NCI-H2171 treated with DMSO at 0.1 percent for 48 hours (cell line): ENCODE measurements around the gene HTR3C.
"Not testable (repeated sequence)": the region's sequence is repeated elsewhere in the genome, so short reads cannot be mapped to it uniquely, and the experiment has no call there.

ENCODE experiments used
- DNase-seq: peaks from one replicate; lab custom pipeline; 2025; lab: John Stamatoyannopoulos, UW

HTR3C gene

GRCh38 chr3:184030536-184030935 lies 22.3 kb upstream of the HTR3C start:
- no peak for DNase-seq

GRCh38 chr3:184031187-184031792 lies 21.6 kb upstream of the HTR3C start, which contains the start of gene HTR3D:
TSS of gene HTR3D (plus strand) at chr3:184031742. CDS start at chr3:184031742, 0 bp downstream.
- DNase-seq = no peak

DNA sequence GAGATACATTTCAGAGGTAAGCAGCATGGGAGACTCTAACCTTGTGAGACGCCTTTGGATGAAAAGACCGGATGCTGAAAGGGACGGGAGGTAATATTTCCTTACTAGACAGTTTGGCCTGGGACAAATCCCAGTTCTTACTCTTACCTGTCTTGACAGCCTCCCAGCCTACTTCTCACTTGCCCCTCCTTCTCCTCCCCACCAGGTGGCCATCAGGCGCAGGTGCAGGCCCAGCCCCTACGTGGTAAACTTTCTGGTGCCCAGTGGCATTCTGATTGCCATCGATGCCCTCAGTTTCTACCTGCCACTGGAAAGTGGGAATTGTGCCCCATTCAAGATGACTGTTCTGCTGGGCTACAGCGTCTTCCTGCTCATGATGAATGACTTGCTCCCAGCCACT lies 15.0 kb upstream of the HTR3C start:
- DNase-seq = no peak

GRCh38 chr3:184038307-184038706 lies 14.5 kb upstream of the HTR3C start:
- DNase-seq = not testable (repeated sequence)

DNA sequence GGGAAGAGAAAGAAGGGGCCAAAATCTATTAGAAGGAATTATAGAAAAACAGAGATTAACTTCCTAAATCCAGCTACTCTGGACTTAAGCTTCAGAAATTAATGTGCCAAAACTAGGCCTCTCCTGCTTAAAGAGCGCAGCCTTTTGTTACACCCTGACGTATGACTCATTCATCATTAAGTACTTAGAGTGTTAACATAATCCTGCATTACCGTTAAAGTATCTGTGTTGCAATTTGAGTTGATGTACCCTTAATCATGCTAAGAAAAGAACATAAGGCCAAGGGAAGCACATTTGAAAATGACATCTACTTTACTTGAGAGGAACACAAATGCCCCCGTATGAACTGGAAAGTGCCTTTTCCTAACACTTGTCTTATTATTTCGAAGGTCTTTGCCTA lies 13.4 kb upstream of the HTR3C start:
- peak; percentile 35 for DNase-seq

GRCh38 chr3:184040010-184040409 lies 12.8 kb upstream of the HTR3C start:
- DNase-seq = peak; percentile 82

- peak; percentile 22 for DNase-seq
These were observed 10.2 kb upstream of the HTR3C start for GRCh38 chr3:184042617-184043016.

GRCh38 chr3:184045995-184046394 lies 6.9 kb upstream of the HTR3C start:
- no peak for DNase-seq

DNA sequence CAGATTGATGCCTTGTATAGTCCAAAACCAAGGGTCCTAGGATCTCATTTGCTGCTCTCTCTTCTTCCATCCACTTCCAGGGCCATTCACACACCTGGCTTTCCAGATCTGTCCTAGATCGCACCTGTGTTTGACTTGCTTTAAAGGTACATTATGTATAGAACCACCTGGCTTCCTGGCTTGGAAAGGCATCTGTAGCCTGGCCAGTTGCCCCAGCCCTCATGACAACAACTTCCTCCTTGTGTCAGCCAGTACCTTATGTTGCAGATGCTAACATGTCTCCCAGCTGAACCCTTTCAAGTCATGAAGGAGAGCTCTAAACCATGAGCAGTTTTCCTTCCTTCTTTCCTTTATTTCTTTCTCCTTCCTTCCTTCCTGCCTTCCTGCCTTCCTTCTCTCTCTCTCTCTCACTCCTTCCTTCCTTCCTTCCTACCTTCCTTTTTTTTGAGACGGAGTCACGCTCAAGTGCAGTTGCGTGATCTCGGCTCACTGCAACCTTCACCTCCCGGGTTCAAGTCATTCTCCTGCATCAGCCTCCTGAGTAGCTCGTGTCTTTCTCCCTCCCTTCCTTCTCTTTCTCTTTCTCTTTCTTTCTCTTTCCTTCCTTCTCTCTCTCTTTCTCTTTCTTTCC lies 2.5 kb upstream of the HTR3C start:
- peak; percentile 27 for DNase-seq

DNA sequence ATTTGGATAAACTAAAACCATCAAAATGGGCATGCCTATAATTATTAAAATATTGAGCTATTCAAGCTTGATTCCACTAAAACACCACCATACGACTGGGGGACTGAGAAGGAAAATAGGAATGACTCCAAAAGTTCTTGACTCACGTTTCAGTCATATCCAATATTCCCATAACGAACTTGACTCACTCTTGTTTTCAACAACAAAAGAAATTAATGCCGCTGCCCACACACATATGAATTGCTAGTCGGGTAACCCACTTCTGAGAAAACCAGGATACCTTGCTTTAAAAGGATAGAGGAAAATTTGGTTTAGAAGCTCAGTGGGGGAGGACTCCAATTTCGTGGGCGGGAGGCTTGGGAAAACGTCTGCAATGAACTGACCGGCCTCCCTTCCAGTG lies 5.2 kb downstream of the HTR3C start:
- DNase-seq = no peak

DNA sequence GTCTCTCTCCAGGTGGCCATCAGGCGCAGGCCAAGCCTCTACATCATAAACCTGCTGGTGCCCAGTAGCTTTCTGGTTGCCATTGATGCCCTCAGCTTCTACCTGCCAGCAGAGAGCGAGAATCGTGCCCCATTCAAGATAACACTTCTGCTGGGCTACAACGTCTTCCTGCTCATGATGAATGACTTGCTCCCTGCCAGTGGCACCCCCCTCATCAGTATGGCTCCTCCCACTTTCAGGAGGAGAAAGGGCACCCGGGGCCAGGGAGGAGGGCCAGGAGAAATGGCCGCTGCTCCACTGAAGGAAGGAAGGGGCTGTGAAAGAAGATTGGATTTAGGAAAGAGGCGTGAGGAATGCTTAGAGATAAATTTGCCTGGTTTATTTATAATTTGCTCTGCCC lies 6.6 kb downstream of the HTR3C start:
- no peak for DNase-seq

- no peak for DNase-seq
These were observed 9.8 kb downstream of the HTR3C start for GRCh38 chr3:184062637-184063036.

- DNase-seq = no peak
These were observed 13.4 kb downstream of the HTR3C start for GRCh38 chr3:184066211-184066610.

- DNase-seq = no peak
These were observed 14.8 kb downstream of the HTR3C start for GRCh38 chr3:184067573-184068055.

- no peak for DNase-seq
These were observed 15.5 kb downstream of the HTR3C start for GRCh38 chr3:184068344-184068743.

DNA sequence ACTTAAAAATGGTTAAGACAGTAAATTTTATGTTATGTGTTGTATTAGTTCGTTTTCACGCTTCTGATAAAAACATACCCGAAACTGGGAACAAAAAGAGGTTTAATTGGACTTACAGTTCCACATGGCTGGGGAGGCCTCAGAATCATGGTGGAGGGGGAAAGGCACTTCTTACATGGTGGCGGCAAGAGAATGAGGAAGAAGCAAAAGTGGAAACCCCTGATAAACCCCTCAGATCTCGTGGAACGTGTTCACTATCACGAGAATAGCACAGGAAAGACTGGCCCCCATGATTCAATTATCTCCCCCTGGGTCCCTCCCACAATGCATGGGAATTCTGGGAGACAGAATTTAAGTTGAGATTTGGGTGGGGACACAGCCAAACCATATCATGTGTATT lies 18.3 kb downstream of the HTR3C start:
- DNase-seq = not testable (repeated sequence)

DNA sequence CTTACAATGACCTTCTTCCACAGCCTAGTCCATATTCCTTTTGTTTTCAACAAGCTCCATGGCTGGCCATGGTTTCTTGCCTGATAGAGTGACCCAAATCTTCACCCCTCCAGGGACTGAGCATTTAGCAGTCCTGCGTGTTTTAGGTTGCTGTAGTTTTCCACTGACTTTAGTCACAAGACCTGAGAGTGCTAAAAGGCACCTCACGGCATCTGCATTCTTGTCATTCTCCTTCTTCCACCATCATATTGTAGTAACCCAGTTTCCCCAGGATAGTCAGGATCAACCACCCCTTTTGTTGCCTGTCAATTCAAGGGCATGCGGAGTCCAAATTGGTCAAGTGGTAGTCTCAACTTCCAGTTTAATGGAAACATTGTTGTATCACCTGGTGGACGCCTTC lies 20.8 kb downstream of the HTR3C start:
- no peak for DNase-seq

DNA sequence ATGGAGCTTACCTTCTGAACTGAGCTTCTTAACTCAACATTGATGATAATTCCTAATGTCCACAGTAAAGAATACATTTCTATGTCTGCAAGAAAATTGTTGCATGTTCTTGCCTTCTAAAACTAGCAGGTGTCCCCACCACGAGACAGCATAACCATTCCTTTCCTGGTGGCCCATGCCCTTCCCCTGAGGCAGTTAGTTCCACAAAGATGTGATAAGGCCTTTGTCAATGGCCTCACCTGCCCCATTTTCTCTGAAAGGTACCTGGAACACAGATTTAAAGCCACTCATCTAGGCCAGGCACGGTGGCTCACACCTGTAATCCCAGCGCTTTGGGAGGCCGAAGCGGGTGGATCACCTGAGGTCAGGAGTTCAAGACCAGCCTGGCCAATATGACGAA lies 23.1 kb downstream of the HTR3C start:
- DNase-seq = no peak

- no peak for DNase-seq
These were observed 25.0 kb downstream of the HTR3C start for GRCh38 chr3:184077881-184078280.

DNA sequence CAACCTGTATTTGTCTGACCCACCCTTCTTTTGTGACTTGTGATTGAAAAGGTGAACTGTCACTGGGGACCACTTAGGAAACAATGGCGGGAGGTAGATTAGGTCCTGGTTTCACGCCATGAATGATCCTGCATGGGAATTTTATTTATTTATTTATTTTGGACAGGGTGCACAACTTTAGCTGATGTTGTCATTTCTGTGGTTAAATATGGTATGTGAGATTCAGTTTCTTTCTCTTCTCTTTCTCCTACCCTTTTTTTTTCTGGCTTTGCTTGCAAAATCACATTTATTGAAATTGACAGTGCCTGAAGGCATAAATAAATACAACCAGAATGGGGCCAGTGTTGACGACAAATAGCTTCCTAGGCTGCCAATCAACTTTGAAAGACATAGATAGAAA lies 26.0 kb downstream of the HTR3C start:
- DNase-seq = no peak

- DNase-seq = no peak
These were observed 28.4 kb downstream of the HTR3C start for GRCh38 chr3:184081116-184081830.

DNA sequence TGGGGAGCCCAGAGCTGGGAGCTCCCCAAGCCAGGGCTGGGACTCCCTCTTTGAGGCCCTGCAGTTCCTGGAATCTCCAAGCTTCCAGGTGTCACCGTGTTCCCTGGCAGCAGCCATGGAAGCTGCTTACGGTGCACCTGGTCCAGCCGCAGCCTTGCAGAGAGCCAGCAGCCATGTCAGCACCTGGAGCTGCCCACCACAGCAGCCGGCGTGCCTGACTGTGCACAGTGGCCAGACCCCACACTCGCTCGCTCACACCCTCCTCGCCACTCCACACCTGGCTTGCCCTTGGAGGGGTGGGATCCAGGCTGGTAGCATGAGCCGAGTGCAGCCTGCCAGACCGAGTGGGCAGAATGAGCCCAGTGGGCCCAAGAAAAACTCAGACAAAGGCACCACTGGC lies 29.2 kb downstream of the HTR3C start:
- no peak for DNase-seq

DNA sequence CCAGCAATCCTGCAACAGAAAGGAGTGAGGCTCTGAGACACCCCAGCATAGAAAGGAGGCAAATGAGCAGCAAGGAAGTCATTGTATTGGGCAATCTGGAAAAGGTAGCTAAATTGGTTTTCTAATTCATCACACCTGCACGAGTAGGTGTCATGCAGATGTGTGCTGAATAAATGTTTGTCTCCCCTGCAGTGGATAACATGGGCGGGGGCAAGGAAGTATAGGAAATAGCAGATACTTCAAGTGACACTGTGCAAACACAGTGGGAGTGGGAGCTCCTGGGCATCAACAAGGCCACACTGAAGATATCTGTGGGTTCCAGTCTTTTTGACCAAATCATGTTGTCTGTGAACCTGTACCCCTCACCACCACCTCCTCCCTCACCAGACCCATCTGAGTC lies 29.6 kb downstream of the HTR3C start:
- no peak for DNase-seq
